GM21423 (cell line): ENCODE results near the gene E2F7.
A peak's percentile ranks its signal among the peaks of the same experiment; 100 is the strongest.
"Not testable (repeated sequence)": the region's sequence is repeated elsewhere in the genome, so short reads cannot be mapped to it uniquely, and the experiment has no call there.

Source experiments
- ATAC-seq: cut with Tn5 transposase; IDR thresholded peaks from one replicate; pipeline ENCODE4 v1.9.1; 2021; ENCODE audit warnings: mild to moderate bottlenecking, moderate library complexity; ENCODE audit not compliant: unreplicated experiment

E2F7 gene, protein sequence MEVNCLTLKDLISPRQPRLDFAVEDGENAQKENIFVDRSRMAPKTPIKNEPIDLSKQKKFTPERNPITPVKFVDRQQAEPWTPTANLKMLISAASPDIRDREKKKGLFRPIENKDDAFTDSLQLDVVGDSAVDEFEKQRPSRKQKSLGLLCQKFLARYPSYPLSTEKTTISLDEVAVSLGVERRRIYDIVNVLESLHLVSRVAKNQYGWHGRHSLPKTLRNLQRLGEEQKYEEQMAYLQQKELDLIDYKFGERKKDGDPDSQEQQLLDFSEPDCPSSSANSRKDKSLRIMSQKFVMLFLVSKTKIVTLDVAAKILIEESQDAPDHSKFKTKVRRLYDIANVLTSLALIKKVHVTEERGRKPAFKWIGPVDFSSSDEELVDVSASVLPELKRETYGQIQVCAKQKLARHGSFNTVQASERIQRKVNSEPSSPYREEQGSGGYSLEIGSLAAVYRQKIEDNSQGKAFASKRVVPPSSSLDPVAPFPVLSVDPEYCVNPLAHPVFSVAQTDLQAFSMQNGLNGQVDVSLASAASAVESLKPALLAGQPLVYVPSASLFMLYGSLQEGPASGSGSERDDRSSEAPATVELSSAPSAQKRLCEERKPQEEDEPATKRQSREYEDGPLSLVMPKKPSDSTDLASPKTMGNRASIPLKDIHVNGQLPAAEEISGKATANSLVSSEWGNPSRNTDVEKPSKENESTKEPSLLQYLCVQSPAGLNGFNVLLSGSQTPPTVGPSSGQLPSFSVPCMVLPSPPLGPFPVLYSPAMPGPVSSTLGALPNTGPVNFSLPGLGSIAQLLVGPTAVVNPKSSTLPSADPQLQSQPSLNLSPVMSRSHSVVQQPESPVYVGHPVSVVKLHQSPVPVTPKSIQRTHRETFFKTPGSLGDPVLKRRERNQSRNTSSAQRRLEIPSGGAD

DNA sequence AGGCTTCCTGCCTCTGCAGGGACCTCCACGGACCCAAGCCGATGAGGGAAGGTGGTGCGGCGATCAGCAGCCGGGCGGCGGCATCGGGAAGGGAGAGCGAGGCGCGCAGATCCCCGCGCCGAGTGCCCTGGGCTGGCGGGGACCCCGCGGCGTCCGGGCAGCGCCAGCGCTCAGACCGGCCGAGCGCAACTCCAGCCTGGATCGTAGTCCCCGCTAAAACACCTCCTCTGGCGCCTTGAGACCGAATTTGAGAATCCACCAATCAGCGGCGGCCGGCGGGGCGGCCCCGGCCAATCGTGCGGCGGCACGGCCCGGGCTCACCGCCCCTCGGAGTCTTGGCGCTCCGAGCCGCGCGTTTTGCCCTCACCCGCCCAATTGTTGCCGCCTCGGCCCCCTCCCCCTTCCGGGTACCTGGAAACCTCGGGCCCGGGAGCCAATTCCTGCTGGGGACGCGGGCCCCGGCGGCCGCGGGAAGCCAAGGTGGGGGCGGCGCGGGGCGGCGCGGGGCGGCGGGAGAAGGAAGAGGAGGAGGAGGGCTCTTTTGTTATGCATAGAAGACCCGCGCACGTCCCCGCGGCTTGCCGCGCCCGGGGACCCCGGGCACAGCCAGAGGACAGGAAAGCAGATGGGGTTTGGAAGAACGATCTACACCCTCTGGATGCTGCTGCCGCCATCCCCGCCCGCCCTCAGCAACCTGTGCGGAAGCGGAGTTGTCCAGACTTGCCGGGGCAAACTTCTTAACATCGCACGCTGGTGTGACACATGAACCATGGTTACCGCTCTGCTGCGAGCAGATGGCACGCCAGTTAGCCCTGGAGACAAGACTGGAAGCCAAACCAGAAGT lies at the start of gene E2F7:
TSS of gene E2F7 (minus strand) at position 209 of the 844 bp plus-strand sequence. CDS start 934 bp downstream, outside the sequence.
- ATAC-seq, result peak; percentile 66

DNA sequence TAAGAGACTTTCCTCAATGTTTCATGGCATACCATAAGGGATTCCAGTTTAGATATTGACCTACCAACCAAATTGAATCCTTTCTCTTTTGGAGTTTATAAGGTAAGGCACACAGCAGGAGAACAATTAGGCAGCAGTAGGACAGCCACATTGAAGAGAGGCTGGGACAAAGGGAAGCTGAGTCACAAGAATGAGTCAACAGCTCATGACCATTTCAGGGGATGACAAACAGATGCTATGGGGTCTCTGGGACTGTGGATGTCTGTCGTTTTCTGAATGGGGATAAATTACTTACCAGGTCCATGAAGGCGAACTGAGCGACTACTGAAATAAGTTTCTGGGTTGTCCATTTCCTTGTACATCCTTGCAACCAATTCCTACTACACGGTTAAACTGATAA lies 48.6 kb upstream of the E2F7 start:
- ATAC-seq, result no peak

DNA sequence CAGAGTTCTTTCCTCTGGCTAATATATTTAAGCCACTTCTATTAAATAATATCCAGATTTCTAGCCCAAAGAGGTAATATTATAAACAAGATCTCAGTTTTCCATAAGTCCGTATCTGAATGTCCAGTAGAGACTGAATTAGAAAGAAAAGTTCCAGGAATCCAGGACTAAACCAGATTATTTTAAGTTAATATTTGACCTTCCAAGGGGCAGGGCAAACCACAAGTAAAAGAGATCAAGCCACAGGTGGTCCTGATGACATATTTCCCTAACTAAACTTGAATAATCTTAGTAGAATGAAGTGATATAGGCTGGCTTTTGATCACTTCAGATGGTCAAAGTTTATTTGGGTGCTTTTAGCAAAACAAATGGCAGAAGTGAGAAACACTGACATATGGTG lies 43.3 kb upstream of the E2F7 start:
- no peak for ATAC-seq

DNA sequence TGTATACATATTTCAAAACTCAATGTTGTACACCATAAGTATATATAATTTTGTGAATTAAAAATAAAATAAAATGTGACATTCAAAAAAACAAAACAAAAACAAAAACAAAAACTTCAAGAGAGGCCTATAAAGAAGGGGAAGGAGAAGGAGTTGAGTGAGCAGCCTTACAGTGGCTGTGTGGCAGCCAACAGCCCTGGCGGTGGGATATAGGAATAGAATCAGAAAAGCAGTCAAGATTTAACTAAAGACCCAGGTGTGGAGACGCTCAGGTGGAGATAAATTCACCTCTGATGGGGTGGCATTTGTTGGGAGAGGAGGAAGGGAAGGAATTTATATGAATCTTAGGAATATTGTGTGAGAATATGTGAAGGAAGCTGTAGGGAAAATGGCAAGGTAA lies 41.8 kb upstream of the E2F7 start:
- no peak for ATAC-seq

DNA sequence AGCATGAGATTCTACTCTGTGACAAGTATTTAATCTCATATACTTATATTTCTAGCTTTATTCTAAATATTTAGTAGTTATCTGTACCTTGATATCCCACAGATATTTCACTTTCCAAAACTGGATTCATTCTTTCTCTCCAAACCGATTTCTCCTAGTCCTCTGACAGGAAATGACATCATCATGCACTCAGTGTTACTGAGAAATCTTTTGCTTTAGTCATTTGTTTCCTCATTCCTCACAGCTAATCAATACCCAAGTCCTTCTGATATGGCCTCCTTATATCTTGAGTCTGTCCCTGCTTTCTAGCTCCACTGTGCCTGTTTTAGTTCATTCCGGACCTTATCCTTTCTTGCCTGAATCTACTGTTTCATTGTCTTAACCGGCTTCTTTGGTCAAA lies 39.4 kb upstream of the E2F7 start:
- ATAC-seq, result no peak

DNA sequence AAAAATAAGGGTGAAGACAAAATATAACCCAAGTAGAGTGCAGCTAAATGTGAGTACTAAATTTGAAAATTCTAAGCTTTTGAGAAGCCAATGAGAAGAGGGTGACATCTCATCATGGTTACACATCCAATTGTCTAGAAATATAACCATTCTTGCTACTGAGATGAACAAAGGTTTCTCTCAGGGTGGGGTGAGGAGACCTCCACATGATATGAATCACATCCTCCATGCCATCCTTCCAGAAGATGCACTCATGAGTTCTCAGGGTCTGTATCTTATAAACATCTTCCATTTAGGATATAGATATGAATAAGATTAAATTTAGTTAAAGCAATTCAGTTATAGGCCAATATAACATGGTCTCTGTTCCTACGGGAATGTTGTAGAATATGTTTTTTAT lies 38.9 kb upstream of the E2F7 start:
- ATAC-seq, result no peak

DNA sequence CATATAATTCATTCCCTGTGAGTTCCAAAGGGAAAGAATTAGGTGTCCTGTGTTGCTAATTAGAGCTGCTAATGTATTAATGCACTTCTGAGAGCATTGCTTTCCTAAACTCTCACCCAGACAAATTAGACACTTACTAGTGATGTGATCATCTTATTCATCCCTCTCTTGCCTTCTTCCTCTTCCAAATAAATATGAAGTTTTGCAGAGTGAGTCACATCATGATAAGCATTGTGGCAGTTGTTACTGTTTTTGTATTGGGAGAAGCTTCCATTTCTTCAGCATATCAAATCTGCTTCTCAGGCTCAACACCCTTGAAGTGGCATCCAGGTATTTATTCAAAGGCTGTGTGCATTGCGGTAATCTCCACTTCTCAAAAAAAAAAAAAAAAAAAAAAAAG lies 37.3 kb upstream of the E2F7 start:
- no peak for ATAC-seq

DNA sequence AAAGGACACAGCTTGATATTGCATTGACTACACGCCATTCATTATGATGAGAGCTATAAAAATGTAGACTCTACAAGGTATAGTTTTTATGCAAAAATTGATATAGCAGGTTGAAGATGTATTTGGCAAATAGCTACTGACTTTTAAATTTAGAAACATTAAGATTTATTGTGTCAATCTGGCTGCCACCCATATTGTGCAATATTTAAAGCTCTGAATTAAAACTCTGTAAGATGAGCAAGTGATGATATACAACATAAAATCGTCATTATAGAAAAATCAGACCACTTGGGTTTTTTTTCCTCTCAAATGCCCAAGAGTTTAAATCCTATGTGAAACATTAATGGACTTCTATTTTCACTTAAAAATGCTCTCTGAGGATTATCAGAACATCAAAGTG lies 36.8 kb upstream of the E2F7 start:
- no peak for ATAC-seq

DNA sequence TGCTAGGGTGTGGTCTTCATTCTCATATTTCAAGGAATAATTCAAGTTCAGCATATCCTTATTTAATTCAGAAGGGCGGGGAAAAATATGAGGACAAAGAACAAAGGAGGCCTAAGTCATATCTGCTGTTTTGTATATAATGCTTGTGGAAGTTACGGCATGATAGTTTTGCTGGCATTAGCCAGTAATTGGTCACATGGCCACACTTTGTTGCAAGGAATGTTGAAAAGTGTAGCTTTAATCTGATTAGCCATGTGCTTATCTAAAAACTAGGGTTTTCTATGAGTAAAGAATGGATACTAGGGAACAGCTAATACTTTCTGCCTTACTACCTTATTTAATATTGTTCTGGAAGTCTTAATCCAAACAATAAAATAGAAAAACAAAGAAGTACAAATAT lies 34.4 kb upstream of the E2F7 start:
- no peak for ATAC-seq

DNA sequence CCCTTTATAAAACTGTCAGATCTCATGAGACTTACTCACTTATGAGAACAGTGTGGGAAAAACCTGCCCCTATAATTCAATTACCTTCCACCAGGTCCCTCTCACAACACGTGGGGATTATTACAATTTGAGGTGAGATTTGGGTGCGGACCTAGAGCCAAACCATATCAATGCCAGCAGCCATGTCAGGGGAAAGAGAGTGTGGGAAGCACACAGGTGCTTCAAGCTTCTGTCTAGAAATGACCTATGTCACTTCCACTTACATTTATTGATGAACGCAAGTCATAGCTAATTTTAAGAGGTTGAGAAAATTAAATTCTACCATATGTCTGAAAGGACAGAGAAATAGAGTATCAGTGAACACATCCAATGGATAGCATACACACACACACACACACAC lies 32.5 kb upstream of the E2F7 start:
- ATAC-seq, result no peak

DNA sequence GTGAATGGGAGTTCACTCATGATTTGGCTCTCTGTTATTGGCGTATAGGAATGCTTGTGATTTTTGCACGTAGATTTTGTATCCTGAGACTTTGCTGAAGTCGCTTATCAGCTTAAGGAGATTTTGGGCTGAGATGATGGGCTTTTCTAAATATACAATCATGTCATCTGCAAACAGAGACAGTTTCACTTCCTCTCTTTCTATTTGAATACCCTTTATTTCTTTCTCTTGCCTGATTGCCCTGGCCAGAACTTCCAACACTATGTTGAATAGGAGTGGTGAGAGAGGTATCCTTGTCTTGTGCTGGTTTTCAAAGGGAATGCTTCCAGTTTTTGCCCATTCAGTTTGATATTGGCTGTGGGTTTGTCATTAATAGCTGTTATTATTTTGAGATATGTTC lies 26.9 kb upstream of the E2F7 start:
- not testable (repeated sequence) for ATAC-seq

DNA sequence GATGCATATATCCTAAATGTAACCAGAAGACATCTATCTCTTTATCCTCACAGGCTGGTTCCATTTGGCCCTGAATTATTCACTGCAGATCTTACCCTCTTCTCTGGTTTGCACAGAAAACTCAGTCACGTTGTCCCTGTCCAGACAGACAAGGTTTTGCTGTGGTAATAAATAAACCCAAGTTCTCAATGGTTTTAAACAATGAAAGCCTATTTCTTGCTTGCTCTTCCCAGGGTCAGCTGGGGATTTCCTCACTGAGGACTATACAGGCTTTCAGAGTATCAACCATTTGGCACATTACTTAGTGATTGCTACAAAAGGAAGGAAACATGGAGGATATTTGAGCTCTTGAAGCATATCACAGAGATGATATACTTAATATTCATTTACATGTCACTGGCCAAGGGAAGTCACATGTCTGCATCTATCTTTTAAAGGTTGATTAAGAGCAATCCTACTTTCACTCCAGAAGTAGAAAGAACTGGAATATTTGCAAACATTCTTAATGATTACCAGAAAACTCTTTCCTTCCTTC lies 24.4 kb upstream of the E2F7 start:
- no peak for ATAC-seq

DNA sequence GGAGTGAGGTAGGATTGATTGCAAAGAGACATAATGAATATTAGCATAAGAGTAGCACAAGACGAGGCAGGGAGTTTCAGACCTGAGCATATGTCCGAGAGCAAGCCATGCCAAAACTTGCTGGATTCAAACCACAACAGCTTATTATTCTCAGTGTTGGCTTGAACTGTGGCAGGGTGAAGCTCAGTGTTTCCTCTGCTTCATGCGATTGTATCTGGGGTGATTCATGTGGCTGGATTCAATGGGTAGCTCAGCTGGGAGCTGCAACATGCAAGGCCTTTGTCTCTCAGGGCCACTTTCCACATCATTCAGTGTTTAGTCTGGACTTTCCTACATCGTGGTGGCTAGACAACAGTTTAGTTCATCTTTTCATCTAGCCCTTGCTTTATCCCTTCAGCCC lies 22.1 kb upstream of the E2F7 start:
- ATAC-seq, result no peak

DNA sequence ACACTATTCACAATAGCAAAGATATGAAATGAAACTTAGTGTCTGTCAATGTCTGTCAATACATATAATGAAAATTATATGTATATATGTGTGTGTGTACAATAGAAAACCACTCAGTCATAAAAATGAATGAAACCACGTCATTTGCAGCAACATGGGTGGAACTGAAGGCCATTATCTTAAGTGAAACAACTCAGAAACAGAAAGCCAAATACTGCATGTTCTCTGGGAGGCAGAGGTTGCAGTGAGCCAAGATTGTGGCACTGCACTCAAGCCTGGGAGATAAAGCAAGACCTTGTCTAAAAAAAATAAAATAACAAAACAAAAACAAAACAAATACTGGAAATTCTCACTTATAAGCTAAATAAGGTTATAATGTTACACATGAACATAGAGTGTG lies 16.7 kb upstream of the E2F7 start:
- ATAC-seq, result no peak

DNA sequence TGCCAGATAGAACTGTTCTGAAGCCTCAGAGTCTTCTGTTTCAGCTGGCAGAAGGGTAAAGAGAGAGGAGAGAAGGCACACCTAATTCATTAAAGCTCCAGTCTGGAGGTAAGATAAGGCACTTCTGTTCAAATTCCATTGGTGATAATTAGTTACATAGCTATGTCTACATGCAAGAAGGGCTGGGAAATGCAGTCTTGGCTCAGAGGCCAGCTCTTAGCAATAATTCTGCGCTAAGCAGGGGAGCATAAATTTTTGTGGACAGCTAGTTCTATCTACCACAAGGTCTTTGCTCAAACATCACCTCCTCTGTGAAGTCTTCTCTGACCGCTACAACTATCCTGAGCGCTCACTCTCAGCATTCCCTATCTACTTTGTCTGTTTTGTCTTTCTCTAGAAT lies 14.3 kb upstream of the E2F7 start:
- ATAC-seq, result no peak

DNA sequence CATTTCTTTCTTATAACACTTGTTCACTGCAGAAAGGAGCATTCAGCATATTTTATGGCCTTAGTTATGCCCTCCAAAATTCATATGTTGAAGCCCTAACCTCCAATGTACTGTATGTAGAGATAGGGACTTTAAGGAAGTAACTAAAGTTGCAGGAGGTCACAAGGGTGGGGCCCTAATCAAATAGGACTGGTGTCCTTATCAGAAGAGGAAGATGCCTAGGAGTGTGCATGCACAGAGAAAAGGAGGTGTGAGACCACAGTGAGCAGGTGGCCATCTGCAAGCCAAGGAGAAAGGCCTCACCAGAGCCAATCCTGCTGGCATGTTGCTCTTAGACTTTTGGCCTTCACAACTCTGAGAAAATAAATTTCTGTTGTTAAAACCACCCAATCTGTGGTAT lies 12.9 kb upstream of the E2F7 start:
- no peak for ATAC-seq

DNA sequence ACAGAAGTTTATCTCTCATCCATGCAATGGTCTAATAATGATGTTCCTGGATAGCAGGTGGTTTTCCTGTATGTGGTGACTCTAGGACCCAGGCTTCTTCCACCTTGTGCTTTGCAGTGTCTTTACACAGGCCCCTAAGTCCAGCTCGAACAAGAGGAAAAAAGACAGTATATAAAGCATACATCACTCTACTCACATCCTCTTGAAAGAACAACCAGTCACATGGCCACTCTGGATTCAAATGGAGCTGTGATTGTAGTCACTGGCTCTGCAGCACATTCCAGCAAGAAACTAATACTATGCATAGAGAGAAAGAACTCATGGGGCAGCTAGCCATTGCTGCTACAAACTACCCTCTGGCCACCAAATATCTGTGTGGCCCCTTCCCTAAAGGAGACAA lies 11.5 kb upstream of the E2F7 start:
- ATAC-seq, result no peak

DNA sequence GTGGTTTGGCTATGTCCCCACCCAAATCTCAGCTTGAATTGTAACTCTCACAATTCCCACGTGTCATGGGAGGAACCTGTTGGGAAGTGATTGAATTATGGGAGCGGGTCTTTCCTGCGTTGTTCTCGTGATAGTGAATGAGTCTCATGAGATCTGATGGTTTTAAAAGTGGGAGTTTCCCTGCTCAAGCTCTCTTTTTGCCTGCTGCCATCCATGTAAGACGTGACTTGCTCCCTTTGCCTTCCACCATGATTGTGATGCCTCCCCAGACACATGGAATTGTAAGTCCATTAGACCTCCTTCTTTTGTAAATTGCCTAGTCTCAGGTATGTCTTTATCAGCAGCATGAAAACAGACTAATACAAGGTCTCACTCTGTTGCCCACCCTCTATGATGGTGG lies 8.5 kb upstream of the E2F7 start:
- not testable (repeated sequence) for ATAC-seq

DNA sequence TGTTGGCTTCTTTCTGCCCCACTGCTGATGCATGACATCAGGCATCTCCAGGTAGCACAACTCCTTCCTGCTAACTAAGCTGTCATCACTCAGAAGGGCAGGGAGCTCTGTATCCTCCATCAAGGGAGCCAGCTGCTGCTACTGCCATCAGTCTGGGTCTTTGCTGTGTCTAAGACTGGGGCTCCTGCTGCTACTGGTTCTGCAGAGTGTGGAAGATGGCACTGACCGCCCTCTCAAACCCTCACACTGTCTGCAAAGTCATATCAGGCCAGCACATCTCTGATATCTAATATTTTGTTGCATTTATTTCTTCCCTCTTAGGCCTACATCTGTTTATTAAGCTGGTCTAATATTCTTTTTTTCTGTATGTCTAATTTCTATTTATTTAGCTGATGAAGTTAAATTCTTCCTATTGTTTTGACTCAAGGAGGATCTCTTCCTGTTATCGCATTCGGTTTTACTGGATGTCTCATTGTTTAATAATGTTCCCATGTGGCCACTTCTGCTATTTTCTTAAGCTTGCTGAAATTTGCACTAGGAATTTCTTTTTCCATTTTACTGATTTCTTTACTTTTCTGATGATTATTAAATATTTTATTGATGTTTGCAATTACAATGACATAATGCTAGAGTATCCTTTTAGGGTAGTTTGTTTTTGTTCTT lies 7.6 kb upstream of the E2F7 start:
- peak; percentile 21 for ATAC-seq

DNA sequence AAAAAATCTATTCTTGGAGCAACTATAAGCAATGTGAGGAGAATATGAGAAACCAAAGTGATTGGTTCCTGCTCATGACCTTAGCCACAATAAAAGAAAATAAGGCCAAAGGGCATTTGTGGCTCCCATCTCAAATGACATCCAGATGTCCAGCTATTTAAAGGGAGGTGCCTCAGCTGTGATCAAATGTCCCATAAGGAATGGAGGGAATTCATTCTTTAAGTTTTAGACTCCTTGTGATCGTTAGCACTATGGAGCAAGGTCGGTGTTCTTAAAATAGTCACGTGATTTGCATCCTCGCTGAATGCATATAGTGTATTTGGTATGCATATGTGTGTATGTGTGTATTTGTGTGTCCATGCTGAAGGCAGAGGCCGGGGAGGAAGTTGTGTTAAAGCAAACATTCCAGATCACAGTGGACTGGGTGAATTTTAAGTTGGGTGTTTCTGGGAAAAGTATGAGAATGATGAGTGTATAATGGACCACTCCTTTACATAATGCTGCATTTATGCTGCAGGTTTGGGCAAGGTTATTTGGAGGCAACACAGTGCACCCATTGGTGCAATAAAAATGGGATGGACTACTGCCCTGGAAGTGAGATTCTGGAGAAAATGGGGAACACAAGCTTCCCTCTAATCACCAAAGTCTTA lies 5.6 kb upstream of the E2F7 start:
- peak; percentile 10 for ATAC-seq
